Measurements from ENCODE around the gene TWIST2.

Gene TWIST2

GRCh38 chr2:238892796-238893195 lies 44.9 kb downstream of the TWIST2 start:
- TF ChIP-seq CREB1 (IDR thresholded peaks at IDR 0.05; ENCODE audit: low read depth) (no peak), CEBPB (IDR thresholded peaks at IDR 0.05) (no peak), EGR1 (IDR thresholded peaks at IDR 0.05) (no peak), NFIC (IDR thresholded peaks at IDR 0.05) (no peak), EP300 (IDR thresholded peaks at IDR 0.05; ENCODE audit: borderline replicate concordance) (no peak), RAD21 (IDR thresholded peaks at IDR 0.05; ENCODE audit: low read depth) (no peak), YY1 (IDR thresholded peaks at IDR 0.05; ENCODE audit: low read depth) (no peak), TAF1 (IDR thresholded peaks at IDR 0.05; ENCODE audit: low read depth) (no peak), ZBTB7A (IDR thresholded peaks at IDR 0.05; ENCODE audit: low read depth) (no peak), TCF12 (IDR thresholded peaks at IDR 0.05; ENCODE audit: low read depth) (no peak), TEAD4 (IDR thresholded peaks at IDR 0.05) (no peak), FOXM1 (IDR thresholded peaks at IDR 0.05; ENCODE audit: borderline replicate concordance, low read depth) (no peak)
- TF ChIP-seq, protein P1, sequence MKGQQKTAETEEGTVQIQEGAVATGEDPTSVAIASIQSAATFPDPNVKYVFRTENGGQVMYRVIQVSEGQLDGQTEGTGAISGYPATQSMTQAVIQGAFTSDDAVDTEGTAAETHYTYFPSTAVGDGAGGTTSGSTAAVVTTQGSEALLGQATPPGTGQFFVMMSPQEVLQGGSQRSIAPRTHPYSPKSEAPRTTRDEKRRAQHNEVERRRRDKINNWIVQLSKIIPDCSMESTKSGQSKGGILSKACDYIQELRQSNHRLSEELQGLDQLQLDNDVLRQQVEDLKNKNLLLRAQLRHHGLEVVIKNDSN (IDR thresholded peaks at IDR 0.05) = no peak
- TF ChIP-seq, protein P2, sequence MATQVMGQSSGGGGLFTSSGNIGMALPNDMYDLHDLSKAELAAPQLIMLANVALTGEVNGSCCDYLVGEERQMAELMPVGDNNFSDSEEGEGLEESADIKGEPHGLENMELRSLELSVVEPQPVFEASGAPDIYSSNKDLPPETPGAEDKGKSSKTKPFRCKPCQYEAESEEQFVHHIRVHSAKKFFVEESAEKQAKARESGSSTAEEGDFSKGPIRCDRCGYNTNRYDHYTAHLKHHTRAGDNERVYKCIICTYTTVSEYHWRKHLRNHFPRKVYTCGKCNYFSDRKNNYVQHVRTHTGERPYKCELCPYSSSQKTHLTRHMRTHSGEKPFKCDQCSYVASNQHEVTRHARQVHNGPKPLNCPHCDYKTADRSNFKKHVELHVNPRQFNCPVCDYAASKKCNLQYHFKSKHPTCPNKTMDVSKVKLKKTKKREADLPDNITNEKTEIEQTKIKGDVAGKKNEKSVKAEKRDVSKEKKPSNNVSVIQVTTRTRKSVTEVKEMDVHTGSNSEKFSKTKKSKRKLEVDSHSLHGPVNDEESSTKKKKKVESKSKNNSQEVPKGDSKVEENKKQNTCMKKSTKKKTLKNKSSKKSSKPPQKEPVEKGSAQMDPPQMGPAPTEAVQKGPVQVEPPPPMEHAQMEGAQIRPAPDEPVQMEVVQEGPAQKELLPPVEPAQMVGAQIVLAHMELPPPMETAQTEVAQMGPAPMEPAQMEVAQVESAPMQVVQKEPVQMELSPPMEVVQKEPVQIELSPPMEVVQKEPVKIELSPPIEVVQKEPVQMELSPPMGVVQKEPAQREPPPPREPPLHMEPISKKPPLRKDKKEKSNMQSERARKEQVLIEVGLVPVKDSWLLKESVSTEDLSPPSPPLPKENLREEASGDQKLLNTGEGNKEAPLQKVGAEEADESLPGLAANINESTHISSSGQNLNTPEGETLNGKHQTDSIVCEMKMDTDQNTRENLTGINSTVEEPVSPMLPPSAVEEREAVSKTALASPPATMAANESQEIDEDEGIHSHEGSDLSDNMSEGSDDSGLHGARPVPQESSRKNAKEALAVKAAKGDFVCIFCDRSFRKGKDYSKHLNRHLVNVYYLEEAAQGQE (IDR thresholded peaks at IDR 0.05; ENCODE audit: low read depth) = no peak
- TF ChIP-seq, protein P3, sequence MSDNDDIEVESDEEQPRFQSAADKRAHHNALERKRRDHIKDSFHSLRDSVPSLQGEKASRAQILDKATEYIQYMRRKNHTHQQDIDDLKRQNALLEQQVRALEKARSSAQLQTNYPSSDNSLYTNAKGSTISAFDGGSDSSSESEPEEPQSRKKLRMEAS (IDR thresholded peaks at IDR 0.05) = no peak

- TF ChIP-seq RAD21 (IDR thresholded peaks at IDR 0.05; ENCODE audit: low read depth) = no peak
- no peak for TF ChIP-seq TCF12 (IDR thresholded peaks at IDR 0.05; ENCODE audit: low read depth)
- no peak for TF ChIP-seq ZBTB7A (IDR thresholded peaks at IDR 0.05; ENCODE audit: low read depth)
- TF ChIP-seq NFIC (IDR thresholded peaks at IDR 0.05) = no peak
- TF ChIP-seq EP300 (IDR thresholded peaks at IDR 0.05; ENCODE audit: borderline replicate concordance) = no peak
- TF ChIP-seq TEAD4 (IDR thresholded peaks at IDR 0.05) = no peak
- TF ChIP-seq, protein P3 (IDR thresholded peaks at IDR 0.05) = no peak
- no peak for TF ChIP-seq EGR1 (IDR thresholded peaks at IDR 0.05)
- no peak for TF ChIP-seq CREB1 (IDR thresholded peaks at IDR 0.05; ENCODE audit: low read depth)
- TF ChIP-seq FOXM1 (IDR thresholded peaks at IDR 0.05; ENCODE audit: borderline replicate concordance, low read depth) = no peak
- TF ChIP-seq TAF1 (IDR thresholded peaks at IDR 0.05; ENCODE audit: low read depth) = no peak
- TF ChIP-seq CEBPB (IDR thresholded peaks at IDR 0.05) = no peak
These were observed 45.6 kb downstream of the TWIST2 start for GRCh38 chr2:238893349-238894000.

DNA sequence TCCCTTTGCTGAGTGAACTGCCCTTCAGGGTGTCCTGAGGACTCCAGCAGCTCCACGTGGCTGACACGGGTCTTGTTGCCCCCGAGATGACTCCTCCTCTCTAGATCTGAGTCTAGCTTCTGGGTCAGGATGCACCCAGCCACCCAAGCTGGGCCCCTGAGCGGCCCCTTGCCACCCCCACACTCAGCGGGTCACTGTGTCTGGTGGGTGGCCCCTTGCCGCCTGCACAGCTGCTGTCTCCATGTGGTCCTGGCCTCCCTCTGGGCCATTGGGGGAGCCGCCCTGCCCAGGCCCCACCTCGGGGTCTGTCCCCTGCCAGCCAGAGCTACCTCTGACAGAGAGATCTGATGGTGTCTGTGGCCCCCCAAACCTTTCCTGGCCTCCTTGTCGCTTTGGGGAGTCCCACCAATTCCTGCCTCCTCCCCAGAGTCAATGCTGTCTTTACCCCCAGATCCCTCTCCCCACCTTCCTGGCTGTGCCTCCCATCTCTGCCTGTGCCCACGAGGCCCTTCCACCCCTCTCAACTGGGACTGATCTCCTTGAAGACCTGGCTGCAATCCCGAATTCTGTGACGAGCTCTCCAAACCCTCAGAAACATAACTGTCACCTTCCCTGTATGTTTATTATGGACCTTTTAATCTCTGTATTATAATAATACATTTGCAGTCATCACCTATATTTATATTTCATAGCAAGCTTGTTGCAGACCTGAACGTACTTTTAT lies 46.5 kb downstream of the TWIST2 start:
- TF ChIP-seq CEBPB (IDR thresholded peaks at IDR 0.05) (no peak), RAD21 (IDR thresholded peaks at IDR 0.05; ENCODE audit: low read depth) (no peak), EP300 (IDR thresholded peaks at IDR 0.05; ENCODE audit: borderline replicate concordance) (no peak), TAF1 (IDR thresholded peaks at IDR 0.05; ENCODE audit: low read depth) (no peak), TCF12 (IDR thresholded peaks at IDR 0.05; ENCODE audit: low read depth) (no peak)
- TF ChIP-seq, protein P1 (IDR thresholded peaks at IDR 0.05) = no peak

DNA sequence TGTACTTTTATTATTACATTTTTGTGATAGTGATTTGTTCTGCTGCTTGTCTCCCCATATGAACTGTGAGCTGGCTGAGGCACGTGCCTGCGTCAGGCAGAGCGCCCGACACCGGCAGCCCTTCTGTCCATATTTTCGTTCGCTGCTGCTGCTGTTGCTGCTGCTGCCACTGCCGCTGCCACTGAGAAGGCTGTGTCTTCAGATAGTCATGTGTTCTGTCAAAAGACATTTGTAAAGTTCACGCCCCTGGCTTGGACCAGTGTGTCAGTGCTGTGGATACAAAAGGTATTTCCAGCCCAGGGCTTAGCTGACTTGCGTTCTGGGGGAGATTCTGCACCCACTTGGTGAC lies 47.0 kb downstream of the TWIST2 start:
- no peak for TF ChIP-seq CEBPB (IDR thresholded peaks at IDR 0.05)
- no peak for TF ChIP-seq TEAD4 (IDR thresholded peaks at IDR 0.05)
- TF ChIP-seq EP300 (IDR thresholded peaks at IDR 0.05; ENCODE audit: borderline replicate concordance) = no peak
- no peak for TF ChIP-seq RAD21 (IDR thresholded peaks at IDR 0.05; ENCODE audit: low read depth)
- TF ChIP-seq FOXM1 (IDR thresholded peaks at IDR 0.05; ENCODE audit: borderline replicate concordance, low read depth) = no peak
- no peak for TF ChIP-seq TAF1 (IDR thresholded peaks at IDR 0.05; ENCODE audit: low read depth)
- no peak for TF ChIP-seq NFIC (IDR thresholded peaks at IDR 0.05)
- TF ChIP-seq, protein P3 (IDR thresholded peaks at IDR 0.05) = no peak
- TF ChIP-seq, protein P1 (IDR thresholded peaks at IDR 0.05) = no peak
- no peak for TF ChIP-seq EGR1 (IDR thresholded peaks at IDR 0.05)
- TF ChIP-seq CREB1 (IDR thresholded peaks at IDR 0.05; ENCODE audit: low read depth) = no peak
- TF ChIP-seq TCF12 (IDR thresholded peaks at IDR 0.05; ENCODE audit: low read depth) = no peak
- TF ChIP-seq, protein P2 (IDR thresholded peaks at IDR 0.05; ENCODE audit: low read depth) = no peak
- TF ChIP-seq YY1 (IDR thresholded peaks at IDR 0.05; ENCODE audit: low read depth) = no peak
- no peak for TF ChIP-seq ZBTB7A (IDR thresholded peaks at IDR 0.05; ENCODE audit: low read depth)
